IMR-90 (cell line): Measurements from ENCODE around the gene LINC00305. TPM values are rescaled to one million over a fixed set of nuclear protein-coding genes. Genes with fewer than 3 reads are reported as not detected.

ENCODE experiments used
- ATAC-seq: fragments of 200-7000 bp; cut with Tn5 transposase; 2 replicates; pipeline ENCODE4 v1.9.1; 2020; ENCODE audit warnings: low read depth, mild to moderate bottlenecking, moderate library complexity
- BruUV-seq: library from RNA; stranded (reverse); fragments of 400-500 nt; replicated peaks from 2 replicates; lab custom pipeline; 2021; lab: Mats Ljungman, UMichigan
- CTCF ChIA-PET: fragments of 300-600 bp; formaldehyde crosslinking; extraction: SDS; loops from one replicate; lab custom pipeline; 2021; ENCODE audit warnings: antibody characterized with exemption; lab: Yijun Ruan, JAX
- POLR2A ChIA-PET: fragments of 300-600 bp; sonication (Branson Sonifier 250); formaldehyde crosslinking; loops from one replicate; lab custom pipeline; 2022; ENCODE audit warnings: antibody characterized with exemption; ENCODE audit not compliant: unreplicated experiment; lab: Charles Lee
- DNase-seq: peaks from one replicate; pipeline ENCODE4 v3.0.0; 2013
- H2AFZ ChIP-seq: replicated peaks from 2 replicates; pipeline ENCODE3; 2013; ENCODE audit warnings: low read length, mild to moderate bottlenecking; ENCODE audit not compliant: poor library complexity
- H2AK5ac ChIP-seq: 2 replicates; pipeline ENCODE4 v1.6.1; 2013; ENCODE audit warnings: low read depth, low read length, inconsistent platforms
- H2AK9ac ChIP-seq: replicated peaks from 2 replicates; pipeline ENCODE3; 2013; ENCODE audit warnings: mild to moderate bottlenecking, low read depth, low read length, moderate library complexity; ENCODE audit not compliant: poor library complexity
- H2BK120ac ChIP-seq: 2 replicates; pipeline ENCODE4 v1.6.1; 2013; ENCODE audit warnings: low read depth, low read length, inconsistent platforms
- H2BK15ac ChIP-seq: 3 replicates; pipeline ENCODE4 v1.6.1; 2013; ENCODE audit warnings: low read depth, low read length, inconsistent platforms
- H2BK20ac ChIP-seq: 2 replicates; pipeline ENCODE4 v1.6.1; 2013; ENCODE audit warnings: low read depth, mild to moderate bottlenecking, inconsistent platforms, low read length, moderate library complexity
- H2BK5ac ChIP-seq: 2 replicates; pipeline ENCODE4 v1.6.1; 2013; ENCODE audit warnings: mild to moderate bottlenecking, low read depth, low read length, inconsistent platforms; ENCODE audit not compliant: poor library complexity, severe bottlenecking
- H3K14ac ChIP-seq: replicated peaks from 2 replicates; pipeline ENCODE4 v1.6.1; 2013; ENCODE audit warnings: low read depth, low read length, inconsistent platforms
- H3K18ac ChIP-seq: 2 replicates; pipeline ENCODE4 v1.6.1; 2013; ENCODE audit warnings: low read depth, low read length, control low read depth
- H3K23ac ChIP-seq: 2 replicates; pipeline ENCODE4 v1.6.1; 2013; ENCODE audit warnings: low read depth, low read length, inconsistent platforms
- H3K27ac ChIP-seq: 2 replicates; pipeline ENCODE4 v1.5.1; 2013; ENCODE audit warnings: mild to moderate bottlenecking, control low read depth, low read length; ENCODE audit not compliant: insufficient read depth
- H3K27me3 ChIP-seq: 2 replicates; pipeline ENCODE4 v1.6.1; 2013; ENCODE audit warnings: low read length; ENCODE audit not compliant: control insufficient read depth, insufficient read depth
- H3K36me3 ChIP-seq: 2 replicates; pipeline ENCODE4 v1.6.1; 2013; ENCODE audit warnings: low read length, mixed read lengths; ENCODE audit not compliant: control insufficient read depth, insufficient read depth
- H3K4ac ChIP-seq: 2 replicates; pipeline ENCODE4 v1.6.1; 2013; ENCODE audit warnings: low read depth, low read length, inconsistent platforms
- H3K4me1 ChIP-seq: 2 replicates; pipeline ENCODE4 v1.6.1; 2013; ENCODE audit warnings: low read length, mixed read lengths; ENCODE audit not compliant: control insufficient read depth, insufficient read depth
- H3K4me2 ChIP-seq: 2 replicates; pipeline ENCODE4 v1.6.1; 2013; ENCODE audit warnings: low read depth, mild to moderate bottlenecking, control low read depth, low read length, moderate library complexity
- H3K4me3 ChIP-seq: 2 replicates; pipeline ENCODE4 v1.5.1; 2013; ENCODE audit warnings: low read depth, mild to moderate bottlenecking, control low read depth, low read length, moderate library complexity; ENCODE audit not compliant: insufficient read depth
- H3K56ac ChIP-seq: 2 replicates; pipeline ENCODE4 v1.6.1; 2013; ENCODE audit warnings: low read length, inconsistent platforms; ENCODE audit not compliant: insufficient read depth; ENCODE audit errors: extremely low read depth
- H3K79me1 ChIP-seq, 2 experiments: 2 replicates each; pipeline ENCODE4 v1.6.1; 2013; ENCODE audit warnings: low read length in 2 of 2, inconsistent platforms in 1 of 2, low read depth in 1 of 2
- H3K9ac ChIP-seq: 2 replicates; pipeline ENCODE4 v1.6.1; 2013; ENCODE audit warnings: low read depth, low read length, control low read depth
- H3K9me1 ChIP-seq: 2 replicates; pipeline ENCODE4 v1.6.1; 2013; ENCODE audit warnings: low read length, inconsistent platforms; ENCODE audit not compliant: insufficient read depth
- H3K9me3 ChIP-seq: 2 replicates; pipeline ENCODE4 v1.6.1; 2013; ENCODE audit warnings: low read length; ENCODE audit not compliant: control insufficient read depth, insufficient read depth
- H4K20me1 ChIP-seq: 2 replicates; pipeline ENCODE4 v1.6.1; 2013; ENCODE audit warnings: low read length, inconsistent platforms; ENCODE audit not compliant: insufficient read depth
- H4K5ac ChIP-seq: 2 replicates; pipeline ENCODE4 v1.6.1; 2013; ENCODE audit warnings: mild to moderate bottlenecking, low read depth, low read length, control low read depth
- H4K8ac ChIP-seq, 2 experiments: 2 replicates each; pipeline ENCODE4 v1.6.1; 2013; ENCODE audit warnings: low read depth in 2 of 2, low read length in 2 of 2, control low read depth in 1 of 2, inconsistent platforms in 1 of 2
- H4K91ac ChIP-seq: 2 replicates; pipeline ENCODE4 v1.6.1; 2013; ENCODE audit warnings: low read depth, low read length, inconsistent platforms; ENCODE audit not compliant: insufficient read depth
- CEBPB ChIP-seq: IDR thresholded peaks from 2 replicates; pipeline ENCODE4 v1.6.1; 2012; ENCODE audit warnings: low read depth, low read length, improper control_type of control experiment
- NFE2L2 ChIP-seq: fragments of 150-350 bp; IDR thresholded peaks from 2 replicates; pipeline ENCODE4 v1.6.1; 2016; ENCODE audit warnings: low read depth, mild to moderate bottlenecking, low read length
- RCOR1 ChIP-seq: IDR thresholded peaks from 2 replicates; pipeline ENCODE4 v1.6.1; 2012; ENCODE audit warnings: mild to moderate bottlenecking, low read length, improper control_type of control experiment; ENCODE audit not compliant: insufficient replicate concordance
- WGBS, 2 experiments: methylation state at CpG; one replicate each; pipeline versions ENCODE4 v1.1.5 to v1.1.7; 2013; ENCODE audit warnings: missing lambda C conversion rate in 2 of 2; ENCODE audit not compliant: insufficient read length in 1 of 2; ENCODE audit errors: extremely low coverage in 2 of 2; 5-methylcytosine and 5-hydroxymethylcytosine counted together
- dilution Hi-C: fragments of 300-500 bp; cut with HindIII; formaldehyde crosslinking; loops from one replicate; pipeline ENCODE4 v1.14.3; 2018; ENCODE audit warnings: low sequenced_read_pairs; ENCODE audit not compliant: unreplicated experiment
- in situ Hi-C: fragments of 300-500 bp; cut with MboI; formaldehyde crosslinking; loops from 3 replicates; pipeline ENCODE4 v1.14.3; 2019; ENCODE audit warnings: low sequenced_read_pairs, inconsistent platforms, mixed read lengths
- intact Hi-C: fragments of 100-400 bp; cut with micrococcal nuclease; formaldehyde crosslinking; loops from 2 replicates; pipeline ENCODE4 v1.10.0; 2022
- polyA plus RNA-seq, 3 experiments: library from polyadenylated mRNA; depleted of rRNA; stranded (reverse); fragments of >200 nt; gene quantifications; 2 replicates each; pipeline ENCODE4 v1.2.3, GENCODE V29; 2012; ENCODE audit warnings: low replicate concordance in 1 of 3
- total RNA-seq: library from RNA; depleted of rRNA; stranded (reverse); fragments of >200 nt; gene quantifications from 2 replicates; pipeline ENCODE4 v1.2.3, GENCODE V29; 2012

The LINC00305 gene
- total and polyA plus RNA-seq, 2 of the 4 experiments (the other 2 are of a cell fraction): not detected

- CTCF ChIA-PET: no interaction called here
- no peak overlapping the region for H3K56ac ChIP-seq
- no peak for DNase-seq
Measured at GRCh38 chr18:64083916-64084315, 65.0 kb downstream of the LINC00305 start.

More at GRCh38 chr18:64083916-64084315, 65.0 kb downstream of the LINC00305 start:
- no peaks in the 10 kb centered on the region for H3K79me1 ChIP-seq
- H3K23ac ChIP-seq: no peak overlapping the region
- H4K5ac ChIP-seq: no peak overlapping the region
- TF ChIP-seq CEBPB (no peak), RCOR1 (no peak), NFE2L2 (no peak)
- no peak overlapping the region for H4K91ac ChIP-seq
- no CpG with 5 or more reads among the region's 1 CpG for WGBS, 2 experiments
- H3K4me3 ChIP-seq: no peak overlapping the region
- no peak overlapping the region for H2BK5ac ChIP-seq
- no peaks in the 10 kb centered on the region for H4K20me1 ChIP-seq
- no peak overlapping the region for H3K27ac ChIP-seq
- no peak overlapping the region for H4K8ac ChIP-seq
- no peak overlapping the region for H2BK120ac ChIP-seq
- no peak overlapping the region for H3K14ac ChIP-seq
- ATAC-seq: no peak
- no peak overlapping the region for H3K4me2 ChIP-seq
- in situ Hi-C loops (no loop called here), intact Hi-C loops (no loop called here), dilution Hi-C loops (no loop called here)
- H3K9me3 ChIP-seq: peaks cover 9% of the 10 kb centered on the region
- H3K4ac ChIP-seq: no peak overlapping the region
- no TSS peak for BruUV-seq
- no peak overlapping the region for H2AFZ ChIP-seq
- no peak overlapping the region for H2BK20ac ChIP-seq
- H3K9ac ChIP-seq: no peak overlapping the region
- no peak overlapping the region for H3K18ac ChIP-seq
- H3K4me1 ChIP-seq: no peaks in the 10 kb centered on the region
- H2BK15ac ChIP-seq: no peak overlapping the region
- H2AK9ac ChIP-seq: no peak overlapping the region
- H3K36me3 ChIP-seq: no peaks in the 10 kb centered on the region
- H3K27me3 ChIP-seq: no peaks in the 10 kb centered on the region
- no peak overlapping the region for H2AK5ac ChIP-seq
- H3K9me1 ChIP-seq: no peaks in the 10 kb centered on the region
- POLR2A ChIA-PET: no interaction called here
